GM21526 (cell line): ENCODE measurements around the gene NRAP.

Source experiments
- ATAC-seq: cut with Tn5 transposase; IDR thresholded peaks from one replicate; pipeline ENCODE4 v1.9.1; 2021; ENCODE audit warnings: moderate library complexity; ENCODE audit not compliant: unreplicated experiment, low FRiP score

NRAP gene, protein sequence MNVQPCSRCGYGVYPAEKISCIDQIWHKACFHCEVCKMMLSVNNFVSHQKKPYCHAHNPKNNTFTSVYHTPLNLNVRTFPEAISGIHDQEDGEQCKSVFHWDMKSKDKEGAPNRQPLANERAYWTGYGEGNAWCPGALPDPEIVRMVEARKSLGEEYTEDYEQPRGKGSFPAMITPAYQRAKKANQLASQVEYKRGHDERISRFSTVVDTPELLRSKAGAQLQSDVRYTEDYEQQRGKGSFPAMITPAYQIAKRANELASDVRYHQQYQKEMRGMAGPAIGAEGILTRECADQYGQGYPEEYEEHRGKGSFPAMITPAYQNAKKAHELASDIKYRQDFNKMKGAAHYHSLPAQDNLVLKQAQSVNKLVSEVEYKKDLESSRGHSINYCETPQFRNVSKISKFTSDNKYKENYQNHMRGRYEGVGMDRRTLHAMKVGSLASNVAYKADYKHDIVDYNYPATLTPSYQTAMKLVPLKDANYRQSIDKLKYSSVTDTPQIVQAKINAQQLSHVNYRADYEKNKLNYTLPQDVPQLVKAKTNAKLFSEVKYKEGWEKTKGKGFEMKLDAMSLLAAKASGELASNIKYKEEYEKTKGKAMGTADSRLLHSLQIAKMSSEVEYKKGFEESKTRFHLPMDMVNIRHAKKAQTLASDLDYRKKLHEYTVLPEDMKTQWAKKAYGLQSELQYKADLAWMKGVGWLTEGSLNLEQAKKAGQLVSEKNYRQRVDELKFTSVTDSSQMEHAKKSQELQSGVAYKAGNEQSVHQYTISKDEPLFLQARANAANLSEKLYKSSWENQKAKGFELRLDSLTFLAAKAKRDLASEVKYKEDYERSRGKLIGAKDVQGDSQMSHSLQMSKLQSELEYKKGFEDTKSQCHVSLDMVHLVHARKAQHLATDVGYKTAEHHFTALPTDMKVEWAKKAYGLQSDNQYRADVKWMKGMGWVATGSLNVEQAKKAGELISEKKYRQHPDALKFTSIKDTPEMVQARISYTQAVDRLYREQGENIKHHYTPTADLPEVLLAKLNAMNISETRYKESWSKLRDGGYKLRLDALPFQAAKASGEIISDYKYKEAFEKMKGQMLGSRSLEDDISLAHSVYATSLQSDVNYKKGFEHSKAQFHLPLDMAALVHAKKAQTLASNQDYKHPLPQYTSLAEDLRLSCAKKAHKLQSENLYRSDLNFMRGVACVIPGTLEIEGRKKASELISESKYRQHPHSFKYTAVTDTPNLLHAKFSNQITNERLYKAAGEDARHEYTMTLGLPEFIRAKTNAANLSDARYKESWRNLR (N-terminal part only)

DNA sequence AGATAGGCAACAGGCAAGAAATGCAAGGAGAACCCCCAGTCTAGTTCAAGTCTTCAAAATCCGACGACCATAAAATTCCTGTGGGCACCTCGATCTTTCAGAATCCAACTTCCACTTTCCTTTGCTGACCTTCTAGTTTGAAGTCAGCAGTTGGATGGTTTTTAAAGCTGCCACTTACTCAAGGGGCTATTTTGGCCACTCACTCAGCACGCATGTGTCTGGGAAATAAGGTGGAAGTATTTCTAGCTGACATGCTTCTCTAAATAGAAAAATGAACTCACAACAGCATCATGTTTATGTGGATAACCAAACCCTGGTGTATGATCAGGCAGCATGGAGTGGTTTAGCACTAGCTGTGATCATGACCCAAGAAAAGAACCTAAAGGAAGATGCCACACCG, at the start of gene NRAP:
Gene NRAP (minus strand): TSS at position 134 of the 400 bp plus-strand sequence. CDS start 159 bp downstream, outside the sequence.
- ATAC-seq, result no peak

DNA sequence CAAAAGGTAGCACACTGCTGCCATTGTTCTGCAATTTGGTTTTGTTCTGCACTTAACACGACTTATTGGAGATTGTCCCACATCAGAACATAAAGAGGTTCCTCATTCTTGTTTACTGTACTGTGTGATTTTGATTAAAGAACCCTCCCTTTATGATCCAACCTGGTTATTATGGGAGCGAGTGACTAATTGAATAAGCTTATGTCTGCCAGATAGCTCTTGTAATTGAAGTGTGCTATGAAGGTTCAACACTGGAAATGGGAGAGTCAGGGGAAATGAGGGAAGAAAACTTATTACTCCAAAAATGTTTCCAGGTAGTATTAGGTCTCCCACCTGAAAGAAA, 49.8 kb upstream of the NRAP start:
- no peak for ATAC-seq

DNA sequence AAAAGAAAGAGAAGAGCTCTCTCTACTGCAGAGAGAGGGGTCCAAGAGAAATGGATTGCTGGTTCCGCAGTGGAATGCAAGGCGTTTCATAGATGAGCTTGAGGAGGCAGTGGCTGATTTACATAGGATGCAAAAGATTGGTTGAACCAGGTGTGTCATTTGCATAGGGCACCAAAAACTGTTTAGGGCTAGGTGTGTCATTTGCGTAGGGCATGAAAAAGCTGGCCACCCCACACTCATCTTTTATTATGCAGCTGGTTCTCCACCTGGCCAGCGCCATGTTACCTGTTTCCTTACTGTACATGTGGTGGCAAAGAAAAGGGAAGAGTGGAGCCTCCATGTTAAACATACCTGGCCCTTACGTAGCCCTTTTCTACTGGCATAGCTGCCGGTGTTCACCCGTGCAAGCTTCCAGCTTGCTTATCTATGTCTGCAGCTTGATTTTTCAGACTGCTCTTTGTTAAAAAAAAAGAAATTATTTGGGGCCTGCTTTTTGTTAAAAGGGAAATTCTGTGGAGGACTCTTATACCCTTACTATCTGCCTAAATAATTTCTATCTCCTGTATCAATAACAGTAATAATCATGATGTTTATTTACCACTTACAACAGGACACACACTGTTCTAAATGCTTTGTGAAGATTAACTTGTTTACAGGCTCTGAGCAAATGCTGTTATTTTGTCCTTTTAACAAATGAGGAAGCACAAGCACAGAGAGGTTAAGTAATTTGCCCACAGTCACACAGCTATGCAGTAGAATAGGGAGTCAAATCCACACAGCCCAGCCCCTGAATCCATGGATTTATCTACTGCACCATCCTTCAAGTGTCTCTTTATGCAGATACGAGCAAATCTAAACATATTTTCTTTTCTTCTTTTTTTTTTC, 49.2 kb upstream of the NRAP start:
- no peak for ATAC-seq

DNA sequence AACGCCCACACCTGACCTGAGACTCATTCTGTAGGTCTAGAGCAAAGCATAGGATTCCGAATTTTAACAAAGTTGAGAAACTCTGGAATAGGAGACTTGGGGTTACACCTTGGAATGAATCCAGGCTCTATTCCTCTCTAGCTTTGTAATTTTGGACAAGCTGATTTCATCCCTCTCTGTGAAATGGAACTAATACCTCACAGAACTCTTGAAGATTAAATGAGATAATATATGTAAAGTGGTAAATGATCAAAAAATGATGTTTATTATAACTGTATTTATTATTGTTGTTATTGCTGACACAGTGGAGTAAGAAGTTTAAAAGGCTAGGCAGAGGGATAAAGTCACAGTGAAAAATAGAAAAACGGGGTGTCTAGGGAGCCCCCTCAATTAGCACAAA, 48.2 kb upstream of the NRAP start:
- no peak for ATAC-seq

DNA sequence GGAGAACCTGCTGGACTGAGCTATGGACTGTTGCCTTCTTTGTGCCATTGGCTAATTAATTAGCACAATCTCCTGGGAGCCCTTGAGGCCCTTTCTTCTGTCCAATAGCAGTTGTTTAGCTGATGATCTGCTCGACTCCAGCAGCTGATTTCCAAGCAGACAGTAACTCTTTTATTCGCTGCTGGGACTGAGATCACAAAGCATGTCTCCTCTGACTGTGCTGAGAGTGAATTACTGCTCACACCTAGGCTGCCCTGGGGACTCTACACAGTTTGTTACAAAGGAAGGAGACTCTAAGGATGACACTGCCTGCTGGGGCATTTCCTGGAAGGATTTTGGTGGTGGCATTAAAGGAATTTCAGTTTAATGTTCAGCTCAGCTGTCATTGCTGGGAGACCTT, 47.3 kb upstream of the NRAP start:
- no peak for ATAC-seq

GRCh38 chr10:113709221-113709838, 45.5 kb upstream of the NRAP start:
- no peak for ATAC-seq

- ATAC-seq, result no peak
These were observed 44.8 kb upstream of the NRAP start for GRCh38 chr10:113708640-113709039.

GRCh38 chr10:113706623-113707022, 42.8 kb upstream of the NRAP start:
- ATAC-seq, result no peak

- no peak for ATAC-seq
These were observed 41.5 kb upstream of the NRAP start for GRCh38 chr10:113705344-113705652.

GRCh38 chr10:113704637-113705343, 40.9 kb upstream of the NRAP start:
- ATAC-seq, result no peak

DNA sequence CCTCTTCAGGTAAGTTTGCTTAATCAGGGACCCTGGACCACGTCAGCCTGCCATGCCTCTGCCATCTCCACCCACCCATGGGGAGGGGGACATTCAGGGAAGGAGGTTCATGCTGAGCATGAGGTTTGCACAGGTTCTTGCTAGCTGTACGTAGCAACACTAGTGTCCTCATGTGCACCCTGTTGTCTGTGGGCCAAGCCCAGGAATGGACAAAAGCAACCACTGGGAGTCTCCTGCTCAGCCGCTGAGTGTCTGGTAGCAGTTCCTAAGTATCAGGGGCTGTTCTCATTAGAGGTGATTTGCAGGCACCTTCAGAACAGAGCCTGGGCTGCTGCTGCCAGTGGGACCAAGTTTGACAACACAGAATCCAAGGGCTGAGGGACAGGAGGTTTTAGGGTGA, 33.8 kb upstream of the NRAP start:
- no peak for ATAC-seq

- ATAC-seq, result no peak
These were observed 31.9 kb upstream of the NRAP start for GRCh38 chr10:113695691-113696090.

- no peak for ATAC-seq
These were observed 29.5 kb upstream of the NRAP start for GRCh38 chr10:113693348-113693747.

- ATAC-seq, result no peak
These were observed 28.4 kb upstream of the NRAP start for GRCh38 chr10:113692271-113692670.

DNA sequence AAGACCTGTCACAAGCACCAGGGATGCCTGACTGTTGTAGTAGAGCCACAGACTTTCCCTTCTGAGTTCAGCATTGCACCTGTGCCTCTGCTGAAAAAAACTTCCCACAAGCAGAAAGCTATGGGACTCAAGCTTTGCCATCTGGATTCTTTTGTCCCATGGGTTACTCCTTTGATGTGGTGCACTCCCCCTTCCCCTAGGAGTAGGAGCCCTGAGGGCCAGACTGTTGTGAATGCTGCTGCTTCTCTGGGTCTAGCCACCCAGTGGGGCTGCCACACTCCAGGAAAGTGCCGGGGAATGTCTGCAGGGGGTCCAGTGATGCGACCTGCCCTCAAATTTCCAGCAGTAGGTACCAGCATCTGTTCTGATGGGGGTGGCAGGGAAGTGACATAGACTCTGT, 27.5 kb upstream of the NRAP start:
- no peak for ATAC-seq

DNA sequence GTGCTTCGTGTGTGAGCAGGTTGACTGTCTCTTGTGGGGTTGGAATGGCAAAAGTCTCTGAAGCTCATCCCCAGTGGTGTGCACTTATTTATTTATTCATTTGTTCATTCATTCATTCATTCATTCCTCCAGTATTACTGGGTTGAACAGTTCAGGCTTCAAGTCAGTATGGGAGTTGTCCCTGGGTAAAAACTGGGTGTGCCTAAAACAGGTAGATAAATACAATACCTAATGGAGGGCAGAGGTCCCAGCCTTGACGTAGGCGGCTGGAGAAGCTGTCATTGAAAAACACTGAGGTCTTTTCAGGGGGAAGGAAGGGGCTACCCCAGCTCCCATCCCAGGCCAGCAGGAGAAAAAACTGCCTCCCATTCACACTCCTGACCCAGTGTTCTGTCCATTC, 26.9 kb upstream of the NRAP start:
- no peak for ATAC-seq

DNA sequence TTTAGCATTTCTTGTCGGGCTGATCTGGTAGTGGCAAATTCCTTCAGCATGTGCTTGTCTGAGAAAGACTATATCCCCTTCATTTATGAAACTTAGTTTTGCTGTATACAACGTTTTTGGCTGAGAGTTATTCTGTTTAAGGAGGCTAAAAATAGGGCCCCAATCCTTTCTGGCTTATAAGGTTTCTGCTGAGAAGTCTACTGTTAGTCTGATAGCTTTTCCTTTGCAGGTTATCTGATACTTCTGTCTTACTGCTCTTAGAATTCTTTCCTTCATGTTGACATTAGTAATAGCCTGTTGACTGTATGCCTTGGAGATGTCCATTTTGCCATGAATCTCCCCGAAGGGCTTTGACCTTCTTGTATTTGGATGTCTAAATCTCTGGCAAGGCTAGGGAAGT, 25.7 kb upstream of the NRAP start:
- no peak for ATAC-seq

- ATAC-seq, result no peak
These were observed 25.2 kb upstream of the NRAP start for GRCh38 chr10:113689057-113689456.

GRCh38 chr10:113687037-113687436, 23.2 kb upstream of the NRAP start:
- ATAC-seq, result no peak
